HK-2 (cell line): Measurements from ENCODE around the gene TMEM247.

Experiments used
- DNase-seq: peaks from one replicate; pipeline ENCODE4 v3.0.0-alpha.2; 2018; ENCODE audit not compliant: unreplicated experiment

The TMEM247 gene

DNA sequence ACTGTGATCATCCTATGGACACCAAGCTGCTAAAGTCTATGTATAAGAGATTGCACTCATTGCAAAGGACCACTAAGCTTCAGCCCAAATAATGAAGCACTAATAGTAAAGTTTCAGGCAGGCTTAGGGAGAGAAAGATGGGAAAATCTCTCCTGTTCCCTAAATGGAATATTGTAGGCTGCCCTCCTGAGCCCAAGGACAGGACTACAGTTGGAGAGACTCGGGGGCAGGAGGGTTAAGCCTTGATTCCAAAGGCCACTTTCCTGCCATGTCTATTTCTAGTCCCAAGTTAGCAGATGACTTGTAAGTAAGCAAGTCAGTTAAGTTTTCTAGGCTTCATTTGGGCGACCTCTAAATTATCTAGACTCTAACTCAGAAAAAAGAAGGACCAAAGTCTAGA, 9.0 kb downstream of the TMEM247 start:
- DNase-seq, result no peak

DNA sequence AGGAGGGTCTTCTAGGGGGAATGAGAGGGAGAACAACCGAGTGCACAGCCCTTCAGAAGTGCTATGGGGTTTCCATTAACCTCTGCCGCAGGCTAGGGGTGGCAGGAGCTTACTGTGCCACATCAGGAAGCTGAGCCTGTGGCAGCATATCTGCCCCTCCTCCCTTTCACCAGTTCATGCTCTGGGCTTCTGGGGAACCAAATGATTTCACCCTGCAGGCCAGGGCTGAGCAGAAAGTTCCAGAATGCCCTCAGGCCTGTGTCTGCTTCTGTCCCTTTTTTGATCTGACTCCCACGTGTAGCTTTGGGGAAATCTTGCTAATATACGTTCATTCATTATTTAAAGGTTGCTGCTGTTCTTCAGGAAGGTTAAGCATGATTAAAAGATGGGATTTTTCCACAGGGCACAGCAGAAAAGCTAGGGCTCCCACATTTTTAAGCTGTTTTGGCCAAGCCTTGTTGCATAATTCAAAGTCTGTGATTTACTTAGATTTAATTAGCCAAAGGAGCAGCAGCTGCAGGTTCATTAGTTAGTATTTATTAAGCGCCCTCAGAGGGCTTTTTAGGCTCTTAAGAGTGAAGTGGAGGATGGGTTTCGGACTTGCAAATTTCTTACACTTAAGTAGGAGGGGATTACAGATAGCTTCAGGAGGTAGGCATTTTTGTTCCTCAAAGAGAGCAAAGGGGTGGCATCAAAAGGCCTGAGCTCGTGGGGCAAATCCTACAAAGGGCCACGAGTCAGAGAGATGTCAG, 10.2 kb downstream of the TMEM247 start:
- DNase-seq, result no peak

DNA sequence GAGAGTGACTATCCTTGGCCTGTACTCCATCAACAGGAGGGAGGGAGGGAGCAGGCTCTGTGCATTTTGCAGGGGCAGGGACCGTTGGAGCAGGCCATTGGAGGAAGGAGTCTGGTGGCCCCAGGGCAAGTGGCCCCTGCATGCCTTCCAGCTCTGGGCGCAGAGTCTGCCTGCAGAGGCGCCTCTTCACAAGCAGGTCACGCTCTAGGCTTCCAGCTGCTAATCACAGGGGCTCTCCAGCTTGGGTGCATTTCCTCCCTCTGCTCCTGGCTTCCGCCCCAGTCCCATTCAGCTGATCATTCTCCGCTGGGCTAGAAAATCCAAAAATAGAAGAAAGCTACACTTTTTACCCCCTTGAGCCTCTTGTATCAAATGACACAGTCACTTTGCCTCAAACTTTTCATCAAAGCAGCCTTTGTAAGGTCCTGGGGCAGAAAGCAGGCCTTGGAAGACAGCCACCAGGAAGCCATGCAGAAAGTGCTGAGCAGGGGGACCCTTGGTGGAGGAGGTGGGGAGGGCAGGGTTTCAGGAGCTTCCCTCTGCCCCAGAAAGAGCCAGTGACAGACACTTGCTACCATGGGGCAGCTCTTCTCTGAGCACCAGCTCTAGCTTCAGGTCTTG, 11.3 kb downstream of the TMEM247 start:
- DNase-seq, result no peak

DNA sequence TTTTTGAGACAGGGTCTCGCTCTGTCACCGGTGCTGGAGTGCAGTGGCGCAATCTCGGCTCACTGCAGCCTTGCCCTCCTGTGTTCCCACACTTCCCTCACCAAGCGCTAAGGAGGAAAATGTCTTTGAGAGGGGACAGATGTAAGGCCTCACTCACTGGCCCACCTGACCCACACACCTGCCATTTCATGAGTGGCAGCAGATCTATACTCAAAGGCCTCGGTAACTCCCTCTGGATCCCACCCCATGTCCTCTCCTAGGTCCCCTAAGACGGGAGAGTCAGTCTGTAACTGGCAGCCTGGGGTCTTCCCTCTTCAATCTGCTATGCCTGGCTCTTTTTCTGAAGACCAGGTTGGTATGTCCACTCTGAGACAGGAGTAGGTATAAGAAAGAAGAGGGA, 12.9 kb downstream of the TMEM247 start:
- DNase-seq, result no peak

DNA sequence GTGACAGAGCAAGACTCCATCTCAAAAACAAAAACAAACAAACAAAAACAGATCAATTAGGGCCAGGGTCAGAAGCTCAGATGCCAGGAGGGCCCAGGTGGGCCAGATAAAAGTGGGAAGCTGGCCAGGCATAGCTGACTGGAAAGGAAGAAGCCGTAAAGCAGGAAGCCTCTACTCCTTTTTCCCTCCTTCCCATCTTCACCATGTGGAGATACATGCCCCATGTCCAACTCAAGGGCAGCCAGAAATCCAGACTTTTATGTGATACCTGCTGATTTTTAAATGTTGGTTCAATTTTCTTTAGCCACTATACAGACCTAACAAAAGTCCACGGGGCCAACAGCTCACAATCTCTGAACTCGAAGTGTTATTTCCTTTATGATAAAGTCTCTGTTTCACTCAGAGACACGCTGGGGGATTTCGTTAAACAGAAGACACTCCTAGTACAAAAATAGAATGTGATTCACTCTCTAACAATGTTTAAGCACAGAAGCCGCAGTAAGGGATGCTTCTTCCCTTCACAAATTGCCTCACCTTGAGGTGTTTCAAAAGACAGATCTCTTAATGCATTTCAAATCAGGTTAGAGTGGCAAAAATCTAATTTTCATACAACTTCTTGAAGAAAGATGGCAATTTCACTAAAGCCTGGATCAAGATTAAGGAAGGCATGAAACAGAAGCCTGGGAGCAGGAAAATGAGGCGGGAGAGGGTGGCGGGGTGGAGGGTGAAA, 14.0 kb downstream of the TMEM247 start:
- DNase-seq, result peak; percentile 20

DNA sequence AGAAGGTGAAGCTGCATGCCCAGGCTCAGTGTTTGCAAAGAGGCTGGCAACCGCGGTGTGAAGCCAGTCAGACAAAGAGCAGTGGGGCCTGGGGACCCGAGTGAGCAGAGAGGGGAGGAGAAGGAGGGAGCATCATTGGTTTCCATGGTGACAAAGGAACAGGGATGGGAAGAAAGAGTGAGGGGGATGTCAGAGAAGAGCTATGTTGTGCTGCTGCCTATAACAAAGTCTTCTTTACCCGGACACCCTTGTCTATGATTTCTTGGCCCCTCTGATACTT, 14.5 kb downstream of the TMEM247 start:
- no peak for DNase-seq

DNA sequence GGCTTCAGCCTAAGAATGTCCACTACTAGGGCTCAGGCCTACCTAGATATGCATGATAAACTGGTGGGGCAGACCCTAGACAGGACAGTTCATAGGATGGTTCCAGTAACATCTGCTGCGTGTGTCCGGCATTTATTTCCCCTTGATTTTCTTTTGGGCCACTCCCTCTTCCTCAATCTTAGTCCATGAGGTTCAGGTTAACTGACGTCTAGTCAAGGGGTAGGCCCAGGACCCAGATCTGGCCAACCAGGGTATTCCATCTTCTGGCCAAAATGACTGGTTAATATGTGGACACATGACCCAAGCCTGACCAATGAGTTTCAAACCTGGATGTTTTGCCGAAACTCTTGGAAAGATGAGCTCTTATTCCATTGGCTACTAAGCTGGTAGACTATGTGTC, 15.2 kb downstream of the TMEM247 start:
- no peak for DNase-seq

DNA sequence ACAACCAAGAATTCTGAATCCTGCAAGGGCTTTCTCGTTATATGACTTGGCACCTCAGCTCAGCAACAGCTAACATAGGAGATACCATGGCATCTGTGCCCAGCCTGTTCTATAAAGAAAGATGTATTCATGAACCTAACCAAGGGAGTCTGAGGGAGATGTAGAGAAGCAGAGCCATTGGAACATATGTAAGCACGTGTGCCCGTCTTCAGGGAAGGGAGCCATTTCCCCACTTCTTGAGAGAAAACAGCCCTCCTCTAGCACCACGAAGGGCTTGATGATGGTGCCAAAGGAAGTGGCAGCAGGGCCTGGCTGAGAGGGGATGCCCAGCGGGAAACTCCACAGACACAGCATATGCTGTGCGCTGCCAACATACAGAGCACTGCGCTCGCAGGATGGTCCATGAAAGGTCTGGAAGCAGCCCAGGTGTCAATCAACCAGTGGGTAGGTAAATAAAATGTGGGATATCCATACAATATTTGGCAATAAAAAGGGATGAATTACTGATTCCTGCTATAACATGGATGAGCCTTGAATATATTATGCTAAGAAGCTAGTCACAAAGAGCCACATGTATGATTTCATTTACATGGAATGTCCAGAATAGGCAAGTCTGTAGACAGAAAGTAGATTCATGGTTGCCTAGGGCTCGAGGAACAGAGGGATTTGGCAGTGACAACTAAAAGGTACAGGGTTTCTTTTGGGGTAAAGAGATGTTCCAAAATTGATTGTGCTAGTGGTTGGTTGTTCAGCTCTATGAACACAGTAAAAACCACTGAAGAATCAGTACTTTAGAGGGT, 16.1 kb downstream of the TMEM247 start:
- DNase-seq, result no peak

DNA sequence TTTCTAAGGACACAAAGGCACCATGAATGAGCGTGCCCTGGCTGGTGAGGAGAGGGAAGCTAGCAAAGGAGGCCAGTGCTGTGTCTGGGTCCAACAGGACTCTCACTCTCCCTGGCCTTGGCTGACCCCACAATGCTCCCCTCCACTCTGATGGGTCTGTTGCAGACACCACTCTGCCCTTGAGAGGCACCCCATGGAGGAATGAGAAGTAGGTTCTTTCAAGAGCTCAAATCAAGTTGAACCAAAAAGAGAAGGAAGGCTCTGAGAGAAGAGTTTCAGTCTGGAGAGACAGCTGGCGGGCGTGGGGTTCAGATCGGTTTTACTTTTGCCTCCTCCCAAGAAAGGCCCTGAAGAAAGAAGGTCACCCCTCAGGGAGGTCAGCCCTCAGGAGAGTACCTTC, 18.4 kb downstream of the TMEM247 start:
- DNase-seq, result no peak

DNA sequence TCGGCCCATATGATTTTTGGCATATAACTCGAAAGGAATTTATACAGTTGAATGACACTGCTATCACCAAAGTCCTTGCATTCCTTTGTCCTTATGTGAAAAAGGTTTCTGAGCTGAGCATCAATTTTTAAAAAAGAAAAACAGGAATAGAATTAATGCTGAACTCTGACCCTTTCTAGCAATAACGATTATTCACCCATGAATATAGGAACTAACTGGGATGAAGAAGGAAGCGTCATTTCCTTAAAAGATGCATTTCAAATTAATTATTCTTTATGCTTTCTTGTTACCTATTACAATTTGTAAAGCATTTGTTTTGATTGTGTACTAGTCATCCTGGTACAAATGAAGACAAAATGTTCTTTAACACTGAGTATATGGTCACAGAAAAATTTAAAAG, 19.3 kb downstream of the TMEM247 start:
- DNase-seq, result no peak

DNA sequence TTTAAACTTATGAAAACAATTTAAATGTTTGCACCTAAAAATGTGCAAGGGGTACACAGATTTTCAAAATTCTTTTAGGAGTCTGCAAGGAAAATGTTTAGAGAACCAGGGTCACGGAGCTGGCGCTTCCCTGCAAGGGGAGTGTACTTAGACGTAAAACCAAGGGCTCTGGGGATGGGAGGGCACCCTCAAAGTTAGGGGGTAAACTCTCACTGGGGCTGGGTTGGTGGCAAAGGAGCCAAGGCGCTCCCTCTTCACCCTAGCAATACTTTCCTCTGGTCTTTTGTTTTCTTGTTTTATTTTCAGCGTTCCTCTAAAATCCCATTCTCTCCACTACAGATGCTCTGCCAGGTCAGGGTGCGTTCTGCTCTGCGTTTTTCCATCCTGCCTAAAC, 20.0 kb downstream of the TMEM247 start:
- no peak for DNase-seq

DNA sequence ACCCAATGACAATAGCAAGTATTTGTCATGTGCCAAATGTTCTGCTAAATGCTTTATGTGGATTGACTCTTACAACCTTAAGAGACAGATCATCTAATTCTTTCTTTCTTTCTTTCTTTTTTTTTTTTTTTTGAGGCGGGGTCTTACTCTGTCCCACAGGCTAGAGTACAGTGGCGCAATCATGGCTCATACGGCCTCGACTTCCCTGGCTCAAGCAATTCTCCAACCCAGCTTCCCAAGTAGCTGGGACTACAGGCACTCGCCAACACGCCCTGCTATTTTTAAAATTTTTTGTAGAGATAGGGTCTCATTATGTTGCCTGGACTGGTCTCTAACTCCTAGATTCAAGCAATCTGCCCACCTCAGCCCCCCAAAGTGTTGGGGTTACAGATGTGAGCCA, 21.4 kb downstream of the TMEM247 start:
- DNase-seq, result no peak

DNA sequence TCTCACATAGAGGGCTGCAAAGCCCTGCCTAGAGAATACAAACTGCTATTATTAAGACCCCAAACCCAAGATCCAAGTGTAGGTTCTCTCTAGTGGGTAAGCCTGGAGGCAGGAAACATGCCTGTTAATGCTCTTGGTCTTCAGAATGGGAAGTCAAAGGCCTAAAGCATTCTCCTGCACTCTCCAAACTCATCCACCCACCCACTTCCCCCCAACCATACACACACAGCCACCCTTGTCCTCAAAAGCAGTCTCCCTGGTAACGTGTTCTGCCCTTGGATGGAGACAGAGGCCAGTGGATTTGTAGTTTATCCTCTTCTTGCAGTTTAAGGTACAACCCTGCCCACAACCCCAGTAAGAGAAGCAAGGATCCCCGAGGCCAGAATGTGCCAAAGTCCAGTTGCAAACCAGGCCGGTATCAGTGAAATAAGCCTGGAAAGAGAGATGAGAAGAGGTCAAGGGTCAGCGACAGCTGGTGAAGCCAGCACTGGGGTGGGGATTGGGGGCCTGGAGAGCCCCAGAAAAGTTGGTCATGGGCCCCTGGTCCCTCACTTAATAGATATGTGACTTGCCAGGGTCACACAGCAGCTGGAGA, 23.0 kb downstream of the TMEM247 start:
- no peak for DNase-seq

DNA sequence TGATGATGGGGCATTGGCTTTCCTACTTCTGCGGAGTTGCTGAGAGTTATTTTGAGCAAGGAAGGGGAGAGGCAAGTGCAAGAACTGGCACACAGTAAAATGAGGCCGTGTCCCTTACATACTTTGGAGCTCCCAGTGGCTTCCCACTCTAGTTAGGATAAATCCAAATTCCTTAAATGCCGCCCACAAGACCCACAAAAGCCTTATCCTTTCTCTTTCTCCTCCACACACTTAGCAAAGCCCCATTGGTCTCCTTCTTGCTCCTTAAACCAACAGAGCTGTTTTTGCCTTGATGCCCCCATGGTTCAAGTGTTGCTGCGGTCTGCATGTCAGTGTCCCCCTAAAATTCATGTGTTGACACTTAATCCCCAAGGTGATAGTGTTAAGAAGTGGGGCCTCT, 24.3 kb downstream of the TMEM247 start:
- DNase-seq, result no peak

DNA sequence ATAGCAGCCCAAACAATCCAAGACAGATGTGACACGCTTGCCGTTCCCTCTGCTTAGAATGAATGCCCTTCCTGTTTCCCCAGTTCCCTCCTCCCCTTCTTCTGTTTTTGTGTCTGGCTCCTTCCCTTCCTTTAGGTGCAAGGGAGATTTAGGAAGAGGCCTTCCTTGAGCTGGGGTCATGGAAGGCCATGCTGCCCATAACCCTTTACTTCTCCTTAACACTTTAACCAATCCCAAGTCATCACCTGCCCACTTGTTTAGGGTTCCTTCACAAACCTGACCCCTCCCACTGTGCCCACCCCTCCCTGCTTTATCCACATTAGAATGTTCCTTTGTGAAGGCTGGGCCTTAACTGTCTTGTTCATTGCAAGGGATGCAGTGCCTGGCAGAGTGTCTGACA, 24.9 kb downstream of the TMEM247 start:
- DNase-seq, result no peak

DNA sequence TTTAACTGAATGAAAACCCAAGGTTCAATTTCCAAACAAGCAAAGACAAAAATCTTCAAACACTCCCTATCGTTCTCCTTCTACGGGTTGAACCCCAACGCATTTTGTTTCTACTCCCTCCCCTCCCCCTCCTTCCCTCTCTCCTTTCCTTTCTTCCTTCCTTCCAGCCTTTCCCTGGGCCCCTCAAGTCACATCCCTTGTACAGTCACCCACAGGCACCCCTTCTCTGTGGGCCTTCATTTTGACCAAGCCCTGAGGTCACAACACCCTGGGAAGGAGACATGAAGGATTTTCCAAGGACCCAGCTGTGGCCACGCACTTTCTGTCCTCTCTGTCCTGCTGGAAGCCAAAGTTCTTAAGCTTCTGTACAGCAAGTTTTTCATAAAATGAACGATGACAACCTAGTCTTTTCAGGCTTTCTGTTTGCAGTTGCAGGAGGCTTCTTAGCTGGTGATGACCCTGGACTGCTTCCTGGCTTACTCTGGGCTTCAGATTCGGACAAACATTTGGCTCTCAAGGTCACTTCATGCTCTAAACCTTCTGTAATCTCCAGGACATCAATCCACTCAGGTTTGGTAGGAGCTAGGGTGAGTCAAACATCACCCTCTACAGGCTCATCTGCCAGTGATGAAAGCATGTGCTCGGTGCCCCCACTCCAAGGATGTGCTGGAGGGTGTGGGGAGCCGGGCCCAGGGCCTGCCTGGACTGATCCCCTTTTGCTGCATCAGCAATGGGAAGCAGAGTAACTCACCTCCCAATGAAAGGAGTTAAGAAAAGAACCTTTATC, 25.5 kb downstream of the TMEM247 start:
- no peak for DNase-seq

DNA sequence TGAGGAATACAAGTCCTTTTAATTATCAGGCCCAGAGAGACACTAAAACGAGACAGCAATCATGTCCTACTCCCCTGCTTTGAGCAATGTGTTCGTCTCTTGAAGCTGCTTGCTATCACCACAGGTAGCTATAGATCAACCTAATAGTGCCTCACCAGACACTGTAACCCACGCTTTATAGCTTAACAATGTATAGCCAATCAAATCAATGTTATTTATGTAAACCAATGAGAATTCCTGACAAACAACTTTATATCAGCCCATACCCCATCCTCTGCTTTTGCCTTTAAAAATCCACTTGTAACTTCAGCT, 26.1 kb downstream of the TMEM247 start:
- no peak for DNase-seq

DNA sequence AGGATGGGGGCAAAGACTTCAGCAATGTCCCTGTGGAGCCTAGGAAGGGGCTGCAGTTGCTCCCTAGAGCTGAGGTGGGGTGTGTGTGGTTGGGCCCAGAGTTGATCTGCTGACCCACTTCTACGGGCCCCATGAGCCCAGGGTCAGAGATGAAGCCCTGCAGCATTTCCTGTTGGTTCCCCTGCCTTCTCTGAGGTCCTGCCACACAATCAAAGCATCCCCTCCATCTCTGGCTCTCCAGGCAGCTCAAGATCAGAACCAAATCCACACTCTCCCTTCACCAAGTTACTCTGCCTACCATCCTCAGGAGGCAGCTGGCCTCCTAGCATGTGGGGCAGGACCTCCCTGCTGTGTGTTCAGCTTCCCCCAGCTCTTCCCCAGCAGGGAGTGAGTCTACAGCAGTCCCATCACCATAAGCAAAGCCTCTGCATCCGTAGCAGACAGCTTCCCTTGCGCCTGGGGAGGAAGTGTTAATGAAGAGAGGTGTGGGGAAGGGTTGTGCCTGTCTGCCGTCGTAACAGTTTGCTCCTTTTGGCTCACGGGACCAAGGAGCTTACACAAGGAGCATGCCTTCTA, 26.9 kb downstream of the TMEM247 start:
- DNase-seq, result no peak

DNA sequence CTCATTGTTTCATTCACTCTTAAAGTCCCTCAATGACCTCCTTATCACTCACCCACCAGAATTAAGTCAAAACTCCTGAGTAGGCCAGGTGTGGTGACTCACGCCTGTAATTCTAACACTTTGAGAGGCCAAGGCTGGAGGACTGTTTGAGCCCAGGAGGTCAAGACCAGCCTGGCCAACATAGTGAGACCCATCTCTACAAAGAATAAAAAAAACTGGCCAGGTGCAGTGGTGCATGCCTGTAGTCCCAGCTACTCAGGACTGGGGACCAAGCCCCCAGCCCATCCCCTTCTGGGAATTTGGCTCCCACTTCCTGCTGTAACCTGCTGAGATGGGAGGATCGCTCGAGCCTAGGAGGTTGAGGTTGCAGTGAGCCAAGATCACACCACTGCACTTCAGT, 28.9 kb downstream of the TMEM247 start:
- DNase-seq, result no peak

DNA sequence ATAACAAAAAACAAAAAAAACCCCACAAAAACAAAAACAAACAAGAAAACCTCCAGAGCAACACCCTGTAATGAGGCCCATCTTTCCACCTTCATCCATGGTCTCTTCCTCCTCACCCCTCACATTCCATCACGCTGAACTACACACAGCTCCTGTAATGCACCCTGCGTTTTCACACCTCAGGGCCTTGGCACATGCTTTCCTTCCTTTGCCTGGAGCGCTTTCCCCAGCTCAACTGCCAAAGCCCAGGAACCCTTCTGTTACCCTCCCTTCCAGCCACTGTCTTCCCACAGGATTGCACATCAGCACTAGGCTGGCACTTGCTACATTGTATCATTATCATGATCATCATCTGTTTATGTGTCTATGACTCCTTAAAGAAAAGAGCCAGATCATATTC, 29.4 kb downstream of the TMEM247 start:
- no peak for DNase-seq

DNA sequence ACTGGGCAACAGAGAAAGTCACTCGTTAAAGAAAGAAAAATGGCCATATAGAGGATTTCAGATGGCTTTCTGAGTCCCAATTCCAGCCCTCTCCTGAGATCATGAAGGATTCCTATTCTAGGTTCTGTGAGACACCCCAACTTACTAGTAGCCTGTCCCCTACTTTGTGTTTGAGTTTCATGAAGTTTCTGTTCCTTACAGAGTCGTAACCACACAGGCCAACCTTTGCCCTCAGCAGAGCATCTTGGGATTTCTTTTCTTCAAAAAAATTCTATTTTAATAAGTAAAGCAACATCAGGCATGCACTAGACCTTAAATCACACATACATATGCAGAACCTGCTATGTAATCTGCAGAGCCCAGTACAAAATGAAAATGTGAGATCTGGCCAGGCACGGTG, 30.4 kb downstream of the TMEM247 start:
- DNase-seq, result no peak
